SK-N-SH (cell line): ENCODE results near the gene INTS14. TPM values are rescaled to one million over a fixed set of nuclear protein-coding genes. Genes with fewer than 3 reads are reported as not detected.
"Not testable (repeated sequence)": the region's sequence is repeated elsewhere in the genome, so short reads cannot be mapped to it uniquely, and the experiment has no call there.

Source experiments
- CTCF ChIA-PET: fragments of 300-600, 350-600 bp; formaldehyde crosslinking; extraction: SDS; loops from one replicate; lab custom pipeline; 2021; lab: Yijun Ruan, JAX
- POLR2A ChIA-PET: fragments of 350-600 bp; sonication (Branson Sonifier 250); formaldehyde crosslinking; extraction: SDS; loops from one replicate; lab custom pipeline; 2020; ENCODE audit warnings: antibody characterized with exemption, inconsistent platforms; lab: Yijun Ruan, JAX
- DNase-seq: peaks from one replicate; pipeline ENCODE4 v3.0.0; 2012
- H2AFZ ChIP-seq: fragments of 200-600 bp; sonication (generic); 2 replicates; pipeline ENCODE4 v1.8.1; 2016; ENCODE audit warnings: antibody characterized with exemption, mild to moderate bottlenecking, low read depth
- H3F3A ChIP-seq: fragments of 200-600 bp; sonication (generic); replicated peaks from 2 replicates; pipeline ENCODE3; 2016; ENCODE audit warnings: antibody characterized with exemption, mild to moderate bottlenecking; ENCODE audit not compliant: insufficient read depth
- H3K27ac ChIP-seq, 2 experiments: fragments of 200-500 bp in 1 of 2; fragments of 200-600 bp in 1 of 2; sonication (Bioruptor generic) in 1 of 2; sonication (generic), shearing (Covaris generic) in 1 of 2; 2 replicates each; pipeline versions ENCODE4 v1.5.1 to v1.6.1; 2014 to 2016; ENCODE audit warnings: low read depth in 2 of 2, inconsistent platforms in 1 of 2, low read length in 1 of 2, mild to moderate bottlenecking in 1 of 2, mixed read lengths in 1 of 2
- H3K27me3 ChIP-seq: fragments of 200-600 bp; sonication (generic), shearing (Covaris generic); 2 replicates; pipeline ENCODE4 v1.6.1; 2016; ENCODE audit warnings: mixed run types; ENCODE audit not compliant: insufficient read depth
- H3K36me3 ChIP-seq, 2 experiments: fragments of 200-500 bp in 1 of 2; fragments of 200-600 bp in 1 of 2; sonication (Bioruptor generic) in 1 of 2; sonication (generic) in 1 of 2; replicated peaks in 1 of 2; 2 replicates each; pipeline versions ENCODE3 to v1.5.1; 2014 to 2016; ENCODE audit warnings: low read length in 1 of 2, mild to moderate bottlenecking in 1 of 2; ENCODE audit not compliant: insufficient read depth in 2 of 2, control insufficient read depth in 1 of 2
- H3K4me1 ChIP-seq, 2 experiments: fragments of 200-500 bp in 1 of 2; fragments of 200-600 bp in 1 of 2; sonication (Bioruptor generic) in 1 of 2; sonication (generic), shearing (Covaris generic) in 1 of 2; 2 replicates each; pipeline versions ENCODE4 v1.5.1 to v1.6.1; 2014 to 2016; ENCODE audit warnings: low read depth in 1 of 2, low read length in 1 of 2, mixed run types in 1 of 2; ENCODE audit not compliant: insufficient read depth in 2 of 2, control insufficient read depth in 1 of 2
- H3K4me2 ChIP-seq: fragments of 200-600 bp; sonication (generic), shearing (Covaris generic); 2 replicates; pipeline ENCODE4 v1.6.1; 2017; ENCODE audit warnings: mixed run types
- H3K4me3 ChIP-seq, 2 experiments: fragments of 200-500 bp in 1 of 2; fragments of 200-600 bp in 1 of 2; sonication (Bioruptor generic) in 1 of 2; sonication (generic), shearing (Covaris generic) in 1 of 2; 2 replicates each; pipeline versions ENCODE4 v1.5.1 to v1.8.1; 2014 to 2016; ENCODE audit warnings: low read depth in 2 of 2, inconsistent platforms in 1 of 2, low read length in 1 of 2, mild to moderate bottlenecking in 1 of 2, mixed read lengths in 1 of 2, moderate library complexity in 1 of 2
- H3K79me2 ChIP-seq: fragments of 200-600 bp; sonication (generic); 2 replicates; pipeline ENCODE4 v1.8.1; 2017; ENCODE audit warnings: mild to moderate bottlenecking; ENCODE audit not compliant: insufficient read depth
- H3K9ac ChIP-seq: fragments of 200-600 bp; sonication (generic); 2 replicates; pipeline ENCODE4 v1.6.1; 2017; ENCODE audit warnings: mixed run types
- H3K9me2 ChIP-seq: fragments of 200-600 bp; sonication (generic); 2 replicates; pipeline ENCODE4 v1.6.1; 2017; ENCODE audit warnings: mixed run types
- H3K9me3 ChIP-seq: fragments of 200-600 bp; sonication (generic); 2 replicates; pipeline ENCODE4 v1.6.1; 2017; ENCODE audit warnings: mixed run types, mild to moderate bottlenecking, moderate library complexity
- H4K20me1 ChIP-seq: fragments of 200-600 bp; sonication (generic); 2 replicates; pipeline ENCODE4 v1.6.1; 2017; ENCODE audit warnings: mild to moderate bottlenecking, mixed run types; ENCODE audit not compliant: insufficient read depth
- EP300 ChIP-seq, 2 experiments: IDR thresholded peaks; 2 replicates each; pipeline versions ENCODE4 v1.4.0 to v1.6.1; 2012; ENCODE audit warnings: borderline replicate concordance in 1 of 2, low read depth in 1 of 2, low read length in 1 of 2
- FOSL2 ChIP-seq: IDR thresholded peaks from 2 replicates; pipeline ENCODE4 v1.4.0; 2012; ENCODE audit warnings: low read depth, mild to moderate bottlenecking, moderate library complexity, borderline replicate concordance
- GATA2 ChIP-seq: sonication (generic); formaldehyde crosslinking; IDR thresholded peaks from 2 replicates; pipeline ENCODE4 v1.5.0; 2020; ENCODE audit warnings: mild to moderate bottlenecking, missing genetic modification reagents
- JUND ChIP-seq: IDR thresholded peaks from 2 replicates; pipeline ENCODE4 v1.4.0; 2012
- NFIC ChIP-seq: IDR thresholded peaks from 2 replicates; pipeline ENCODE4 v1.4.0; 2012; ENCODE audit warnings: borderline replicate concordance
- NRF1 ChIP-seq: IDR thresholded peaks from 2 replicates; pipeline ENCODE4 v1.6.1; 2012; ENCODE audit warnings: low read depth, mild to moderate bottlenecking, low read length
- POLR2AphosphoS5 ChIP-seq: IDR thresholded peaks from 2 replicates; pipeline ENCODE4 v1.6.1; 2012; ENCODE audit warnings: low read depth, low read length
- RAD21 ChIP-seq: IDR thresholded peaks from 2 replicates; pipeline ENCODE4 v1.6.1; 2012; ENCODE audit warnings: mild to moderate bottlenecking, low read length
- RCOR1 ChIP-seq: fragments of 150-350 bp; IDR thresholded peaks from 2 replicates; pipeline ENCODE4 v1.6.1; 2017; ENCODE audit warnings: antibody characterized with exemption, low read length
- RFX5 ChIP-seq: IDR thresholded peaks from 2 replicates; pipeline ENCODE4 v1.6.1; 2012; ENCODE audit warnings: mild to moderate bottlenecking, improper control_type of control experiment, low read length
- TAF1 ChIP-seq: IDR thresholded peaks from 2 replicates; pipeline ENCODE4 v1.6.1; 2012; ENCODE audit warnings: low read depth, mild to moderate bottlenecking, low read length, moderate library complexity, borderline replicate concordance
- TCF12 ChIP-seq: IDR thresholded peaks from 2 replicates; pipeline ENCODE4 v1.4.0; 2012
- YY1 ChIP-seq: IDR thresholded peaks from 2 replicates; pipeline ENCODE4 v1.4.0; 2012; ENCODE audit warnings: low read depth, mild to moderate bottlenecking
- WGBS: methylation state at CpG from one replicate; pipeline ENCODE4 v1.1.6; 2017; ENCODE audit warnings: low lambda C conversion rate; 5-methylcytosine and 5-hydroxymethylcytosine counted together
- polyA plus RNA-seq, 3 experiments: library from polyadenylated mRNA; depleted of rRNA; stranded (reverse); fragments of >200 nt; gene quantifications; 2 replicates each; pipeline ENCODE4 v1.2.3, GENCODE V29; 2012
- TF ChIP-seq, protein P1 (sequence below): fragments of 200-600 bp; sonication (generic); IDR thresholded peaks from 2 replicates; pipeline ENCODE4 v1.6.1; 2017; ENCODE audit warnings: antibody characterized with exemption, mild to moderate bottlenecking, moderate library complexity
- TF ChIP-seq, protein P2 (sequence below): fragments of 150-350 bp; IDR thresholded peaks from 2 replicates; pipeline ENCODE4 v1.6.1; 2016; ENCODE audit warnings: mild to moderate bottlenecking, low read depth, low read length
- TF ChIP-seq, protein P3 (sequence below): IDR thresholded peaks from 2 replicates; pipeline ENCODE4 v1.6.1; 2012; ENCODE audit warnings: mild to moderate bottlenecking, low read depth, low read length, moderate library complexity
- TF ChIP-seq, protein P4 (sequence below): IDR thresholded peaks from 2 replicates; pipeline ENCODE4 v1.4.0; 2012; ENCODE audit warnings: low read depth
- TF ChIP-seq, protein P5 (sequence below): IDR thresholded peaks from 2 replicates; pipeline ENCODE4 v1.4.0; 2012; ENCODE audit warnings: low read depth, borderline replicate concordance

Gene INTS14
- polyA plus RNA-seq, 1 of the 3 experiments (the other 2 are of a cell fraction), result 44.9 TPM

DNA sequence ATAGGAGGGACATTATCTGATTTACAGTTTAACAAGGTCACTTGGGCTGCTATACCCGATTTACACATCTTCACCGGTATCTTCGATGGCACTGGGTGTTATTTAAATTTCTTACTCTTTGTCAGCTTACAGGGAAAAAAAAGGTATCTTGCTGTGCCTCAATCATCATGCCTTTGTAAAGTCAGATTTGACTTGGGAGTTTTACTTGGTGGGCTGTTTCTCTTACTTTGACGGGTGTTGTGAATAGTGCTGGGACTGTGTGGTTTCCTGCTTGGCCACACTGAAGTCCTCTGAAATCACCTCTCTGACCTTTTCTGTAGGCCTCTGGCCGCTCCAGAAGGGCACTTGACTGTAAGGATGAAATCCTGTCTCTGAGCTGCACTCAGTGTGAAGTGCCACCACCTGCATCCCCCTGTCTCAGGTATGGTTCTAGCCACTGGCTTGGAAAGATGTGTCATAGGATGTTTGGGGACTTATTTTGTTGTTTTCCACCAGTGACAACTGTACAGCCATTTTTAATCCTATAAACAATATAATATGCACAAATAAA is 7.7 kb upstream of the INTS14 start:
- H3K9me3 ChIP-seq, result no peaks in the 10 kb centered on the region
- POLR2A ChIA-PET, result no interaction called here

DNA sequence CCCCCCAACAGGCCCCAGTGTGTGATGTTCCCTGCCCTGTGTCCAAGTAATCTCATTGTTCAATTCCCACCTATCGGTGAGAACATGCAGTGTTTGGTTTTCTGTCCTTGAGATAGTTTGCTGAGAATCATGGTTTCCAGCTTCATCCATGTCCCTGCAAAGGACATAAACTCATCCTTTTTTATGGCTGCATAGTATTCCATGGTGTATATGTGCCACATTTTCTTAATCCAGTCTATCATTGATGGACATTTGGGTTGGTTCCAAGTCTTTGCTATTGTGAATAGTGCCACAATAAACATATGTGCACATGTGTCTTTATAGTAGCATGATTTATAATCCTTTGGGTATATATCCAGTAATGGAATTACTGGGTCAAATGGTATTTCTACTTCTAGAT is 5.0 kb upstream of the INTS14 start:
- H3K9me2 ChIP-seq, H3K4me2 ChIP-seq, H3K36me3 ChIP-seq, H2AFZ ChIP-seq, H3K27ac ChIP-seq, H3K4me3 ChIP-seq, POLR2A ChIA-PET, H3K27me3 ChIP-seq, DNase-seq, H3K9ac ChIP-seq, H3K79me2 ChIP-seq, H4K20me1 ChIP-seq, H3K9me3 ChIP-seq: not testable (repeated sequence)
- WGBS, result 94% methylated on average over 1 of the region's 1 CpG
- Histone ChIP-seq H3F3A (peaks cover 10% of the 10 kb centered on the region), H3K4me1 (peaks cover 6 to 13% of the 10 kb centered on the region in 2 experiments; a peak in 3 of 4 replicates)
- CTCF ChIA-PET, result interaction anchor here (1.3 kb wide), 1 partner anchor 23 kb away, joined by 3 read pairs; no protein-coding TSS in a partner anchor

More for the DNA sequence above, 7.7 kb upstream of the INTS14 start:
- Histone ChIP-seq H2AFZ (no peak overlapping the region), H3K27me3 (no peaks in the 10 kb centered on the region), H4K20me1 (no peaks in the 10 kb centered on the region), H3K79me2 (no peaks in the 10 kb centered on the region), H3K27ac (no peak overlapping the region), H3K4me1 (peaks cover 0 to 4% of the 10 kb centered on the region in 2 experiments; a peak in 2 of 4 replicates), H3K9ac (no peak overlapping the region), H3K4me3 (no peak overlapping the region), H3K9me2 (no peaks in the 10 kb centered on the region), H3K4me2 (no peak overlapping the region), H3K36me3 (no peaks in the 10 kb centered on the region), H3F3A (peaks cover 6% of the 10 kb centered on the region)
- TF ChIP-seq RFX5, result no peak
- no peak for TF ChIP-seq RCOR1
- no peak for TF ChIP-seq TCF12
- TF ChIP-seq YY1, result no peak
- TF ChIP-seq, protein P1, sequence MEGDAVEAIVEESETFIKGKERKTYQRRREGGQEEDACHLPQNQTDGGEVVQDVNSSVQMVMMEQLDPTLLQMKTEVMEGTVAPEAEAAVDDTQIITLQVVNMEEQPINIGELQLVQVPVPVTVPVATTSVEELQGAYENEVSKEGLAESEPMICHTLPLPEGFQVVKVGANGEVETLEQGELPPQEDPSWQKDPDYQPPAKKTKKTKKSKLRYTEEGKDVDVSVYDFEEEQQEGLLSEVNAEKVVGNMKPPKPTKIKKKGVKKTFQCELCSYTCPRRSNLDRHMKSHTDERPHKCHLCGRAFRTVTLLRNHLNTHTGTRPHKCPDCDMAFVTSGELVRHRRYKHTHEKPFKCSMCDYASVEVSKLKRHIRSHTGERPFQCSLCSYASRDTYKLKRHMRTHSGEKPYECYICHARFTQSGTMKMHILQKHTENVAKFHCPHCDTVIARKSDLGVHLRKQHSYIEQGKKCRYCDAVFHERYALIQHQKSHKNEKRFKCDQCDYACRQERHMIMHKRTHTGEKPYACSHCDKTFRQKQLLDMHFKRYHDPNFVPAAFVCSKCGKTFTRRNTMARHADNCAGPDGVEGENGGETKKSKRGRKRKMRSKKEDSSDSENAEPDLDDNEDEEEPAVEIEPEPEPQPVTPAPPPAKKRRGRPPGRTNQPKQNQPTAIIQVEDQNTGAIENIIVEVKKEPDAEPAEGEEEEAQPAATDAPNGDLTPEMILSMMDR, result no peak
- no peak for TF ChIP-seq JUND
- TF ChIP-seq EP300 (IDR thresholded peaks at IDR 0.05; ENCODE audit: borderline replicate concordance in 1 of 2, low read depth in 1 of 2, low read length in 1 of 2), result no peak
- no peak for TF ChIP-seq RAD21
- TF ChIP-seq, protein P2, sequence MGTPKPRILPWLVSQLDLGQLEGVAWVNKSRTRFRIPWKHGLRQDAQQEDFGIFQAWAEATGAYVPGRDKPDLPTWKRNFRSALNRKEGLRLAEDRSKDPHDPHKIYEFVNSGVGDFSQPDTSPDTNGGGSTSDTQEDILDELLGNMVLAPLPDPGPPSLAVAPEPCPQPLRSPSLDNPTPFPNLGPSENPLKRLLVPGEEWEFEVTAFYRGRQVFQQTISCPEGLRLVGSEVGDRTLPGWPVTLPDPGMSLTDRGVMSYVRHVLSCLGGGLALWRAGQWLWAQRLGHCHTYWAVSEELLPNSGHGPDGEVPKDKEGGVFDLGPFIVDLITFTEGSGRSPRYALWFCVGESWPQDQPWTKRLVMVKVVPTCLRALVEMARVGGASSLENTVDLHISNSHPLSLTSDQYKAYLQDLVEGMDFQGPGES, result no peak
- no peak for TF ChIP-seq NRF1
- TF ChIP-seq, protein P3, sequence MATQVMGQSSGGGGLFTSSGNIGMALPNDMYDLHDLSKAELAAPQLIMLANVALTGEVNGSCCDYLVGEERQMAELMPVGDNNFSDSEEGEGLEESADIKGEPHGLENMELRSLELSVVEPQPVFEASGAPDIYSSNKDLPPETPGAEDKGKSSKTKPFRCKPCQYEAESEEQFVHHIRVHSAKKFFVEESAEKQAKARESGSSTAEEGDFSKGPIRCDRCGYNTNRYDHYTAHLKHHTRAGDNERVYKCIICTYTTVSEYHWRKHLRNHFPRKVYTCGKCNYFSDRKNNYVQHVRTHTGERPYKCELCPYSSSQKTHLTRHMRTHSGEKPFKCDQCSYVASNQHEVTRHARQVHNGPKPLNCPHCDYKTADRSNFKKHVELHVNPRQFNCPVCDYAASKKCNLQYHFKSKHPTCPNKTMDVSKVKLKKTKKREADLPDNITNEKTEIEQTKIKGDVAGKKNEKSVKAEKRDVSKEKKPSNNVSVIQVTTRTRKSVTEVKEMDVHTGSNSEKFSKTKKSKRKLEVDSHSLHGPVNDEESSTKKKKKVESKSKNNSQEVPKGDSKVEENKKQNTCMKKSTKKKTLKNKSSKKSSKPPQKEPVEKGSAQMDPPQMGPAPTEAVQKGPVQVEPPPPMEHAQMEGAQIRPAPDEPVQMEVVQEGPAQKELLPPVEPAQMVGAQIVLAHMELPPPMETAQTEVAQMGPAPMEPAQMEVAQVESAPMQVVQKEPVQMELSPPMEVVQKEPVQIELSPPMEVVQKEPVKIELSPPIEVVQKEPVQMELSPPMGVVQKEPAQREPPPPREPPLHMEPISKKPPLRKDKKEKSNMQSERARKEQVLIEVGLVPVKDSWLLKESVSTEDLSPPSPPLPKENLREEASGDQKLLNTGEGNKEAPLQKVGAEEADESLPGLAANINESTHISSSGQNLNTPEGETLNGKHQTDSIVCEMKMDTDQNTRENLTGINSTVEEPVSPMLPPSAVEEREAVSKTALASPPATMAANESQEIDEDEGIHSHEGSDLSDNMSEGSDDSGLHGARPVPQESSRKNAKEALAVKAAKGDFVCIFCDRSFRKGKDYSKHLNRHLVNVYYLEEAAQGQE, result no peak
- TF ChIP-seq, protein P4, sequence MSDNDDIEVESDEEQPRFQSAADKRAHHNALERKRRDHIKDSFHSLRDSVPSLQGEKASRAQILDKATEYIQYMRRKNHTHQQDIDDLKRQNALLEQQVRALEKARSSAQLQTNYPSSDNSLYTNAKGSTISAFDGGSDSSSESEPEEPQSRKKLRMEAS, result no peak
- no peak for TF ChIP-seq FOSL2
- no peak for TF ChIP-seq GATA2
- TF ChIP-seq, protein P5, sequence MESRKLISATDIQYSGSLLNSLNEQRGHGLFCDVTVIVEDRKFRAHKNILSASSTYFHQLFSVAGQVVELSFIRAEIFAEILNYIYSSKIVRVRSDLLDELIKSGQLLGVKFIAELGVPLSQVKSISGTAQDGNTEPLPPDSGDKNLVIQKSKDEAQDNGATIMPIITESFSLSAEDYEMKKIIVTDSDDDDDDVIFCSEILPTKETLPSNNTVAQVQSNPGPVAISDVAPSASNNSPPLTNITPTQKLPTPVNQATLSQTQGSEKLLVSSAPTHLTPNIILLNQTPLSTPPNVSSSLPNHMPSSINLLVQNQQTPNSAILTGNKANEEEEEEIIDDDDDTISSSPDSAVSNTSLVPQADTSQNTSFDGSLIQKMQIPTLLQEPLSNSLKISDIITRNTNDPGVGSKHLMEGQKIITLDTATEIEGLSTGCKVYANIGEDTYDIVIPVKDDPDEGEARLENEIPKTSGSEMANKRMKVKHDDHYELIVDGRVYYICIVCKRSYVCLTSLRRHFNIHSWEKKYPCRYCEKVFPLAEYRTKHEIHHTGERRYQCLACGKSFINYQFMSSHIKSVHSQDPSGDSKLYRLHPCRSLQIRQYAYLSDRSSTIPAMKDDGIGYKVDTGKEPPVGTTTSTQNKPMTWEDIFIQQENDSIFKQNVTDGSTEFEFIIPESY, result no peak
- TF ChIP-seq NFIC, result no peak
- TF ChIP-seq TAF1, result no peak
- TF ChIP-seq POLR2AphosphoS5, result no peak
- WGBS, result 80% methylated on average over 5 of the region's 5 CpGs
- no peak for DNase-seq
- CTCF ChIA-PET, result interaction anchor here (0.7 to 1.8 kb wide), 3 partner anchors 8 to 20 kb away, joined by 3 to 11 read pairs (median 3); partner anchors contain the start of gene INTS14
